Progenitor cell of endocrine pancreas (in vitro differentiated cells): ENCODE measurements around the gene TMPRSS11F. TPM values are rescaled to one million over a fixed set of nuclear protein-coding genes. Genes with fewer than 3 reads are reported as not detected.

Source experiments
- DNase-seq: peaks from one replicate; pipeline ENCODE4 v3.0.0; 2021; ENCODE audit warnings: low spot score; ENCODE audit not compliant: unreplicated experiment
- H3K27ac Mint-ChIP-seq: 2 replicates; pipeline ENCODE4 v1.8.0; 2021; ENCODE audit warnings: mild to moderate bottlenecking, moderate library complexity, mixed read lengths
- H3K27me3 Mint-ChIP-seq: 2 replicates; pipeline ENCODE4 v1.8.0; 2021; ENCODE audit warnings: mixed read lengths
- H3K36me3 Mint-ChIP-seq: 2 replicates; pipeline ENCODE4 v1.8.0; 2022; ENCODE audit warnings: mixed read lengths; ENCODE audit not compliant: insufficient read depth
- H3K4me1 Mint-ChIP-seq: 2 replicates; pipeline ENCODE4 v1.8.0; 2021; ENCODE audit warnings: low read depth, mixed read lengths
- H3K4me3 Mint-ChIP-seq: 2 replicates; pipeline ENCODE4 v1.8.0; 2021; ENCODE audit warnings: low read depth, mild to moderate bottlenecking, moderate library complexity, mixed read lengths
- H3K9me3 Mint-ChIP-seq: 2 replicates; pipeline ENCODE4 v1.8.0; 2021; ENCODE audit warnings: low read depth, mixed read lengths
- CTCF ChIP-seq: fragments of 200-600 bp; sonication (generic); IDR thresholded peaks from one replicate; pipeline ENCODE4 v1.5.0; 2021; ENCODE audit warnings: antibody characterized with exemption, mild to moderate bottlenecking; ENCODE audit not compliant: unreplicated experiment
- total RNA-seq: library from RNA; stranded (reverse); gene quantifications from 2 replicates; pipeline ENCODE4 v1.2.1, GENCODE V29; 2021

Gene TMPRSS11F
- total RNA-seq, 1 donor from 2014 or later = not detected

GRCh38 chr4:68124262-68124661, 5.4 kb downstream of the TMPRSS11F start:
- H3K27me3 Mint-ChIP-seq = no peaks in the 10 kb centered on the region
- no peak for DNase-seq

GRCh38 chr4:68123525-68123924, 6.1 kb downstream of the TMPRSS11F start:
- no peak for TF ChIP-seq CTCF
- Mint-ChIP-seq H3K9me3 (peaks cover 15% of the 10 kb centered on the region), H3K27ac (no peak overlapping the region)

More at GRCh38 chr4:68124262-68124661, 5.4 kb downstream of the TMPRSS11F start:
- Mint-ChIP-seq H3K36me3 (no peaks in the 10 kb centered on the region), H3K27ac (no peak overlapping the region), H3K4me1 (no peaks in the 10 kb centered on the region), H3K4me3 (no peak overlapping the region), H3K9me3 (peaks cover 15% of the 10 kb centered on the region)
- no peak for TF ChIP-seq CTCF

GRCh38 chr4:68119921-68120320, 9.7 kb downstream of the TMPRSS11F start:
- no peaks in the 10 kb centered on the region for H3K4me1 Mint-ChIP-seq
- TF ChIP-seq CTCF = no peak
- no peaks in the 10 kb centered on the region for H3K36me3 Mint-ChIP-seq
- no peak for DNase-seq
- H3K27ac Mint-ChIP-seq = no peak overlapping the region
- no peak overlapping the region for H3K4me3 Mint-ChIP-seq
- H3K27me3 Mint-ChIP-seq = no peaks in the 10 kb centered on the region
- H3K9me3 Mint-ChIP-seq = peaks cover 26% of the 10 kb centered on the region

More at GRCh38 chr4:68123525-68123924, 6.1 kb downstream of the TMPRSS11F start:
- no peak for DNase-seq
- H3K4me3 Mint-ChIP-seq = no peak overlapping the region
- no peaks in the 10 kb centered on the region for H3K36me3 Mint-ChIP-seq
- H3K4me1 Mint-ChIP-seq = no peaks in the 10 kb centered on the region
- no peaks in the 10 kb centered on the region for H3K27me3 Mint-ChIP-seq

GRCh38 chr4:68110441-68110840, 19.2 kb downstream of the TMPRSS11F start:
- Mint-ChIP-seq H3K4me1 (no peaks in the 10 kb centered on the region), H3K9me3 (no peaks in the 10 kb centered on the region), H3K27ac (no peak overlapping the region), H3K36me3 (no peaks in the 10 kb centered on the region), H3K4me3 (no peak overlapping the region), H3K27me3 (no peaks in the 10 kb centered on the region)
- no peak for DNase-seq
- TF ChIP-seq CTCF = no peak

GRCh38 chr4:68109868-68110267, 19.8 kb downstream of the TMPRSS11F start:
- no peaks in the 10 kb centered on the region for H3K9me3 Mint-ChIP-seq
- H3K27me3 Mint-ChIP-seq = no peaks in the 10 kb centered on the region
- H3K4me1 Mint-ChIP-seq = no peaks in the 10 kb centered on the region
- H3K4me3 Mint-ChIP-seq = no peak overlapping the region
- DNase-seq = no peak
- H3K27ac Mint-ChIP-seq = no peak overlapping the region
- TF ChIP-seq CTCF = no peak
- H3K36me3 Mint-ChIP-seq = no peaks in the 10 kb centered on the region
